ENCODE results near the gene ZNF74.
"Not testable (repeated sequence)": the region's sequence is repeated elsewhere in the genome, so short reads cannot be mapped to it uniquely, and the experiment has no call there.

ZNF74 gene

GRCh38 chr22:20393705-20394476 is at the start of gene ZNF74:
TSS of gene ZNF74 (plus strand) at chr22:20394151. CDS start at chr22:20394629, 478 bp downstream.
- DNase-seq (ENCODE audit: low spot score): peak; percentile 84
- Mint-ChIP-seq H3K27ac (peak within 1 kb of the TSS; percentile 90), H3K27me3 (ENCODE audit: low read depth) (no peaks in the 10 kb centered on the region), H3K4me1 (ENCODE audit: low read depth) (peaks cover 22% of the 10 kb centered on the region), H3K36me3 (ENCODE audit: low read depth) (peaks cover 2% of the 10 kb centered on the region), H3K4me3 (peak within 1 kb of the TSS; percentile 88), H3K9me3 (no peaks in the 10 kb centered on the region)

- H3K4me3 Mint-ChIP-seq; H3K27ac Mint-ChIP-seq; H3K27me3 Mint-ChIP-seq (ENCODE audit: low read depth); H3K4me1 Mint-ChIP-seq (ENCODE audit: low read depth); DNase-seq (ENCODE audit: low spot score); H3K36me3 Mint-ChIP-seq (ENCODE audit: low read depth); H3K9me3 Mint-ChIP-seq: not testable (repeated sequence)
Measured at GRCh38 chr22:20346553-20346952, 47.4 kb upstream of the ZNF74 start.

DNA sequence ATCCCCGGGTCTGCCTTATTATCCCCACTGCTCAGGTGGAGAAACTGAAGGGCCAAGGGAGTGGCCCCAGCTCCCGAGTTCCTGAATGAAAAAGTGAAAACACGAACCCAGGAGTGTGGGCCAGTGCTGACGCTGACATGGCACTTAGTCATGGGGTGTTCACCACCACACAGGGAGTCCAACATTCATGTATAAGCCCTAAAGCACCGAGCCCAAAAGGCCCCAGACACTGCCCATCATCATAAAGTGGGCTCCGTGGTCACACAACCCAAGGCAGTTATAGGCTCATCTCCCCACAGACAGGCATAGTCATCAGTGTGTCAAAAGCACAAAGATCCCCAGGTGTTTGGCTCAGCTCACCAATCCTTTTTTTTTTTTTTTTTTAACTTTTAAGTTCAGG is 41.4 kb upstream of the ZNF74 start:
- not testable (repeated sequence) for H3K27ac Mint-ChIP-seq; DNase-seq (ENCODE audit: low spot score); H3K4me3 Mint-ChIP-seq; H3K36me3 Mint-ChIP-seq (ENCODE audit: low read depth); H3K4me1 Mint-ChIP-seq (ENCODE audit: low read depth); H3K9me3 Mint-ChIP-seq; H3K27me3 Mint-ChIP-seq (ENCODE audit: low read depth)

- no peak overlapping the region for H3K27ac Mint-ChIP-seq
- H3K27me3 Mint-ChIP-seq (ENCODE audit: low read depth): no peaks in the 10 kb centered on the region
- H3K9me3 Mint-ChIP-seq: no peaks in the 10 kb centered on the region
- H3K4me1 Mint-ChIP-seq (ENCODE audit: low read depth): no peaks in the 10 kb centered on the region
- no peaks in the 10 kb centered on the region for H3K36me3 Mint-ChIP-seq (ENCODE audit: low read depth)
- no peak for DNase-seq (ENCODE audit: low spot score)
- H3K4me3 Mint-ChIP-seq: no peak overlapping the region
Measured at GRCh38 chr22:20354238-20354975, 39.5 kb upstream of the ZNF74 start.

DNA sequence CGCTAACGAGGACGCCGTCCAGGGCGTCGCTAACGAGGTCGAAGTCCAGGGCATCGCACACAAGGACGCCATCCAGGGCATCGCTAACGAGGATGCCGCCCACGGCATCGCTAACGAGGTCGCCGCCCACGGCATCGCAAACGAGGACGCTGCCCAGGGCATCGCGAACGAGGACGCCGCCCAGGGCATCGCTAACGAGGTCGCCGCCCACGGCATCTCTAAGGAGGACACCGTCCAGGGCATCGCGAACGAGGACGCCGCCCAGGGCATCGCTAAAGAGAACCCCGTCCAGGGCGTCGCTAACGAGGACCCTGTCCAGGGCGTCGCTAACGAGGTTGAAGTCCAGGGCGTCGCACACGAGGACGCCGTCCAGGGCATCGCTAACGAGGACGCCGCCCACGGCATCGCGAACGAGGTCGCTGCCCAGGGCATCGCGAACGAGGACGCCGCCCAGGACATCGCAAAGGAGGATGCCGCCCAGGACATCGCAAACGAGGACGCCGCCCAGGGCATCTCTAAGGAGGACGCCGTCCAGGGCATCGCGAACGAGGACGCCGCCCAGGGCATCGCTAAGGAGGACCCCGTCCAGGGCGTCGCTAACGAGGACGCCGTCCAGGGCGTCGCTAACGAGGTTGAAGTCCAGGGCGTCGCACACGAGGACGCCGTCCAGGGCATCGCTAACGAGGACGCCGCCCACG is 37.9 kb upstream of the ZNF74 start:
- not testable (repeated sequence) for H3K36me3 Mint-ChIP-seq (ENCODE audit: low read depth); H3K27ac Mint-ChIP-seq; H3K4me1 Mint-ChIP-seq (ENCODE audit: low read depth); H3K9me3 Mint-ChIP-seq; DNase-seq (ENCODE audit: low spot score); H3K4me3 Mint-ChIP-seq; H3K27me3 Mint-ChIP-seq (ENCODE audit: low read depth)

GRCh38 chr22:20356906-20357305 is 37.0 kb upstream of the ZNF74 start:
- not testable (repeated sequence) for DNase-seq (ENCODE audit: low spot score); H3K36me3 Mint-ChIP-seq (ENCODE audit: low read depth); H3K27me3 Mint-ChIP-seq (ENCODE audit: low read depth); H3K27ac Mint-ChIP-seq; H3K9me3 Mint-ChIP-seq; H3K4me3 Mint-ChIP-seq; H3K4me1 Mint-ChIP-seq (ENCODE audit: low read depth)

GRCh38 chr22:20357967-20358366 is 36.0 kb upstream of the ZNF74 start:
- not testable (repeated sequence) for H3K36me3 Mint-ChIP-seq (ENCODE audit: low read depth); H3K4me3 Mint-ChIP-seq; DNase-seq (ENCODE audit: low spot score); H3K27ac Mint-ChIP-seq; H3K4me1 Mint-ChIP-seq (ENCODE audit: low read depth); H3K27me3 Mint-ChIP-seq (ENCODE audit: low read depth); H3K9me3 Mint-ChIP-seq

- H3K4me1 Mint-ChIP-seq (ENCODE audit: low read depth); DNase-seq (ENCODE audit: low spot score); H3K27me3 Mint-ChIP-seq (ENCODE audit: low read depth); H3K4me3 Mint-ChIP-seq; H3K27ac Mint-ChIP-seq; H3K9me3 Mint-ChIP-seq; H3K36me3 Mint-ChIP-seq (ENCODE audit: low read depth): not testable (repeated sequence)
Measured at GRCh38 chr22:20358503-20359239, 35.3 kb upstream of the ZNF74 start.

GRCh38 chr22:20360261-20360660 is 33.7 kb upstream of the ZNF74 start:
- H3K36me3 Mint-ChIP-seq (ENCODE audit: low read depth); DNase-seq (ENCODE audit: low spot score); H3K27me3 Mint-ChIP-seq (ENCODE audit: low read depth); H3K9me3 Mint-ChIP-seq; H3K4me3 Mint-ChIP-seq; H3K27ac Mint-ChIP-seq: not testable (repeated sequence)
- peaks cover 13% of the 10 kb centered on the region for H3K4me1 Mint-ChIP-seq (ENCODE audit: low read depth)

- not testable (repeated sequence) for H3K9me3 Mint-ChIP-seq
Measured at GRCh38 chr22:20360866-20361751, 32.8 kb upstream of the ZNF74 start.

GRCh38 chr22:20361752-20362229 is 32.2 kb upstream of the ZNF74 start:
- peaks cover 14% of the 10 kb centered on the region for H3K4me1 Mint-ChIP-seq (ENCODE audit: low read depth)
- H3K4me3 Mint-ChIP-seq; H3K9me3 Mint-ChIP-seq; DNase-seq (ENCODE audit: low spot score); H3K27me3 Mint-ChIP-seq (ENCODE audit: low read depth); H3K36me3 Mint-ChIP-seq (ENCODE audit: low read depth); H3K27ac Mint-ChIP-seq: not testable (repeated sequence)

More at GRCh38 chr22:20360866-20361751, 32.8 kb upstream of the ZNF74 start:
- H3K4me1 Mint-ChIP-seq (ENCODE audit: low read depth): peaks cover 14% of the 10 kb centered on the region
- not testable (repeated sequence) for H3K27me3 Mint-ChIP-seq (ENCODE audit: low read depth); H3K36me3 Mint-ChIP-seq (ENCODE audit: low read depth); H3K4me3 Mint-ChIP-seq; H3K27ac Mint-ChIP-seq; DNase-seq (ENCODE audit: low spot score)

- not testable (repeated sequence) for H3K4me3 Mint-ChIP-seq; H3K36me3 Mint-ChIP-seq (ENCODE audit: low read depth); H3K27me3 Mint-ChIP-seq (ENCODE audit: low read depth); H3K27ac Mint-ChIP-seq; H3K9me3 Mint-ChIP-seq; DNase-seq (ENCODE audit: low spot score)
- peaks cover 14% of the 10 kb centered on the region for H3K4me1 Mint-ChIP-seq (ENCODE audit: low read depth)
Measured at GRCh38 chr22:20362403-20362802, 31.5 kb upstream of the ZNF74 start.
